Progenitor cell of endocrine pancreas (in vitro differentiated cells): ENCODE data around the gene WFIKKN2. TPM values are rescaled to one million over a fixed set of nuclear protein-coding genes. Genes with fewer than 3 reads are reported as not detected.

Experiments used
- DNase-seq: peaks from one replicate; pipeline ENCODE4 v3.0.0; 2021; ENCODE audit warnings: low spot score; ENCODE audit not compliant: unreplicated experiment
- H3K27ac Mint-ChIP-seq: 2 replicates; pipeline ENCODE4 v1.8.0; 2021; ENCODE audit warnings: mild to moderate bottlenecking, moderate library complexity, mixed read lengths
- H3K27me3 Mint-ChIP-seq: 2 replicates; pipeline ENCODE4 v1.8.0; 2021; ENCODE audit warnings: mixed read lengths
- H3K36me3 Mint-ChIP-seq: 2 replicates; pipeline ENCODE4 v1.8.0; 2022; ENCODE audit warnings: mixed read lengths; ENCODE audit not compliant: insufficient read depth
- H3K4me1 Mint-ChIP-seq: 2 replicates; pipeline ENCODE4 v1.8.0; 2021; ENCODE audit warnings: low read depth, mixed read lengths
- H3K4me3 Mint-ChIP-seq: 2 replicates; pipeline ENCODE4 v1.8.0; 2021; ENCODE audit warnings: low read depth, mild to moderate bottlenecking, moderate library complexity, mixed read lengths
- H3K9me3 Mint-ChIP-seq: 2 replicates; pipeline ENCODE4 v1.8.0; 2021; ENCODE audit warnings: low read depth, mixed read lengths
- total RNA-seq: library from RNA; stranded (reverse); gene quantifications from 2 replicates; pipeline ENCODE4 v1.2.1, GENCODE V29; 2021
- TF ChIP-seq, protein P1 (sequence below): fragments of 200-600 bp; sonication (generic); IDR thresholded peaks from one replicate; pipeline ENCODE4 v1.5.0; 2021; ENCODE audit warnings: antibody characterized with exemption, mild to moderate bottlenecking; ENCODE audit not compliant: unreplicated experiment

Gene WFIKKN2
- total RNA-seq, 1 donor from 2014 or later: not detected

DNA sequence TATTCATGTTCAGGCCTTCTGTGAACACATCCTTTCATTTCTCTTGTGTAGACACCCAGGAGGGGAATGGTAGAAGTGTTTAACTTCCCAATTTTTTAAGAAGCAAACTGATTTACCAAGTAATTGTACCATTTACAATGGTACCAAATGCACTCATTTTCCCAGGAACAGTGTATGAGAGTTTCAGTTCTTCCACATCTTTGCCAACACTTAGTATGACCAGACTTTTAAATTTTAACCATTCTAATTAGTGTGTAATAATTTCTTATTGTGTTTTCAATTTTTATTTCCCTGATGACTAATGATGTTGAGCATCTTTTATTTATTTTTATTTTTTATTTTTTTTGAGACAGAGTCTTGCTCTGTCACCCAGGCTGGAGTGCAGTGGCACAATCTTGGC, 10.2 kb upstream of the WFIKKN2 start:
- Mint-ChIP-seq H3K27ac (no peak overlapping the region), H3K9me3 (no peaks in the 10 kb centered on the region), H3K27me3 (peaks cover 6% of the 10 kb centered on the region), H3K36me3 (no peaks in the 10 kb centered on the region), H3K4me1 (no peaks in the 10 kb centered on the region), H3K4me3 (no peak overlapping the region)
- TF ChIP-seq, protein P1, sequence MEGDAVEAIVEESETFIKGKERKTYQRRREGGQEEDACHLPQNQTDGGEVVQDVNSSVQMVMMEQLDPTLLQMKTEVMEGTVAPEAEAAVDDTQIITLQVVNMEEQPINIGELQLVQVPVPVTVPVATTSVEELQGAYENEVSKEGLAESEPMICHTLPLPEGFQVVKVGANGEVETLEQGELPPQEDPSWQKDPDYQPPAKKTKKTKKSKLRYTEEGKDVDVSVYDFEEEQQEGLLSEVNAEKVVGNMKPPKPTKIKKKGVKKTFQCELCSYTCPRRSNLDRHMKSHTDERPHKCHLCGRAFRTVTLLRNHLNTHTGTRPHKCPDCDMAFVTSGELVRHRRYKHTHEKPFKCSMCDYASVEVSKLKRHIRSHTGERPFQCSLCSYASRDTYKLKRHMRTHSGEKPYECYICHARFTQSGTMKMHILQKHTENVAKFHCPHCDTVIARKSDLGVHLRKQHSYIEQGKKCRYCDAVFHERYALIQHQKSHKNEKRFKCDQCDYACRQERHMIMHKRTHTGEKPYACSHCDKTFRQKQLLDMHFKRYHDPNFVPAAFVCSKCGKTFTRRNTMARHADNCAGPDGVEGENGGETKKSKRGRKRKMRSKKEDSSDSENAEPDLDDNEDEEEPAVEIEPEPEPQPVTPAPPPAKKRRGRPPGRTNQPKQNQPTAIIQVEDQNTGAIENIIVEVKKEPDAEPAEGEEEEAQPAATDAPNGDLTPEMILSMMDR: no peak
- DNase-seq: no peak

DNA sequence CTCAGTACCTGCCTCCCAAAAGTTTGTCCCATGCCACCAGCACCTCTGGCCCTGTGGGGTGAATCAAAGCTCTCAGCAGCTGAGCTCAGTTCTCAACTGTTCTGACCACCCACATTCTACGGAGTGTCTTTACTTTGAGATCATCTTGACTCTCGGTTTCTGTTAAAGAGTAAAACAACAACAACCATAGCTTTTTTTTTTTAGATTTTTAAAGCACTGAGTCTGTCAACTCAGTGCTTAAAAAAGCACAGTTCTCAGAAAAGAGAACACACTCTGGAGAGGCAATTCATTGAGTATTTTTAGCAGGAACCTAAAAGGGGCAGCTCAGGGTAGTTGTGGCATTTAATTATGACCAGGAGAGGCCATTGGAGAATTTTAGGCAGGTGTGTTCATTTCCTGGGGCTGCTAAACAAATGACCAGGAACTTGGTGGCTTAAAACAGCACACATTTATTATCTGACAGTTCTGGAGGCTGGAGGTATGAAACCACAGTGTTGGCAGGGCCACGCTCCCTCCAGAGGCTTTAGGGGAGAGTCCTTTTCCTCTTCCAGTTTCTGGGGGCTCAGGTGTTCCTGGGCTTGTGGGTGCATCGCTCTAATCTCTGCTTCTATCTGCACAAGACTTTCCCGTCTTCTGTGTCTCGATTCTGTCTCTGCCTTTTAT, 6.7 kb upstream of the WFIKKN2 start:
- Mint-ChIP-seq H3K9me3 (no peaks in the 10 kb centered on the region), H3K36me3 (no peaks in the 10 kb centered on the region), H3K27ac (no peak overlapping the region), H3K4me1 (peaks cover 6% of the 10 kb centered on the region), H3K27me3 (peaks cover 8% of the 10 kb centered on the region), H3K4me3 (no peak overlapping the region)
- TF ChIP-seq, protein P1: no peak
- DNase-seq: no peak

DNA sequence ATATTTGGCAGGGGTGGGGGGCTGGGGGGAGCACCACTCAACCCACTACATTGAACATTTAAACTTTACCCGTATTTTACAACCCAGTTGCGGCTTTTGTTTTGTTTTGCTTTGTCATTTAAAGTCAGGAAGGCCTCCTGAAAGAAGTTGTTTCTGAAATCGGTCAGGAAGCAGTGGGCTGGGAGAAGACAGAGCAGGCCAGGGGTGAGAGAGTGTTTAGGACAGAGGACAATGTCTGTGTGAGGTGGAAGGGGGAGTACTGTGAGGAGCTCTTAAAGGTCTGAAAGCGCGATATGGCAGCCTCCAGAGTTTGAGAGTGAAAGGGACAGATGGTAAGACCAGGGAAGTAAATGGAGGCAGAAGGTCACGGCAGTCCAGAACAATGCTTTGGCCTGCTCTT, 6.1 kb upstream of the WFIKKN2 start:
- TF ChIP-seq, protein P1: no peak
- Mint-ChIP-seq H3K27ac (no peak overlapping the region), H3K36me3 (no peaks in the 10 kb centered on the region), H3K27me3 (peaks cover 9% of the 10 kb centered on the region), H3K4me3 (no peak overlapping the region), H3K4me1 (peaks cover 6% of the 10 kb centered on the region), H3K9me3 (no peaks in the 10 kb centered on the region)
- no peak for DNase-seq

DNA sequence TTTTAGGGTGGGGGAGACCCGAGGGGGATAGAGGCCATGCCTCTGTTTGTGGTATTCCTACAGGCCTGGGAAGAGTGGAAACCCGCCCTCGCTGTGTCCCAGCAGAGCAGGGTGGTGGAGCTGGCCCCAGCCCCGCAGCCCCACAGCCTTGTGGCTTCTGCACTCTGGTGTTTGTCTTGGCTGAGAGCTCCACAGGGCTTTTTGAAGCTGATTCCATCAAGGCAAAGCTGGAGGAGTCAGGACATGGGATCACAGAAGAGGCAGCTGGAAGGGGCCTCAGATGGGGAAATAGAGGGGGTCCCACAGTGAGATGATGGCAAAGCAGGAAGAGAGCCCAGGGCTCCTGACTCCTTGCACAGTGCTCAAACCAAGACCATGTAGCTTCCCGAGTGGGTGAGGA, 5.0 kb upstream of the WFIKKN2 start:
- H3K4me3 Mint-ChIP-seq: no peak overlapping the region
- no peak for DNase-seq
- H3K4me1 Mint-ChIP-seq: peaks cover 16% of the 10 kb centered on the region
- TF ChIP-seq, protein P1: no peak
- no peak overlapping the region for H3K27ac Mint-ChIP-seq
- H3K36me3 Mint-ChIP-seq: no peaks in the 10 kb centered on the region
- no peaks in the 10 kb centered on the region for H3K9me3 Mint-ChIP-seq
- peaks cover 16% of the 10 kb centered on the region for H3K27me3 Mint-ChIP-seq

DNA sequence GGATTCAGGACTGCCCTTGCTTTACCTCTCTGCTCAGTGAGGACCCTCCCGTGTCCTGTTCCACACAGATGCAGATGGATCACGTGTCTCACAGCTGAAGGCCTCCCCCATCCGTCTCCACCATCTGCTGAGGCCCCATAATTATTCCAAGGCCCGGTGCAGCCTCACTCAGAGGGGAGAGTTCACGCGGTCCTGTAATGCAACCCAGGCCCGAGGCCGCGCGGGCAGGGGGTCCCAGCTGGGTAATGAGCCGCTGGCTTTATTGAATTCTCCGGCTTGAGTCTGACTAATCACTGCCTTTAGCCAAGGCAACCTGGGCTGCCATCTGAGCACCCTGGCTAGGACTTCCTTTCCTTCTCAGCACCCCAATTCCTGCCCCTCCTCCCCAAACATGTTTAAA, 4.4 kb upstream of the WFIKKN2 start:
- Mint-ChIP-seq H3K9me3 (no peaks in the 10 kb centered on the region), H3K27ac (no peak overlapping the region), H3K4me3 (no peak overlapping the region), H3K27me3 (peaks cover 19% of the 10 kb centered on the region), H3K36me3 (no peaks in the 10 kb centered on the region), H3K4me1 (peaks cover 18% of the 10 kb centered on the region)
- DNase-seq: no peak
- TF ChIP-seq, protein P1: no peak
